CD4-positive, CD25-positive, alpha-beta regulatory T cell (primary cell): ENCODE data around the gene PMFBP1. TPM values are rescaled to one million over a fixed set of nuclear protein-coding genes. Genes with fewer than 3 reads are reported as not detected.

Source experiments
- ATAC-seq, 2 donors: fragments of 150-1000 bp; cut with Tn5 transposase; one replicate each; pipeline ENCODE4 v1.10.0; 2021; ENCODE audit warnings: low read depth in 2 of 2, moderate number of reproducible peaks in 2 of 2, moderate library complexity in 1 of 2
- DNase-seq, 3 donors: peaks; one replicate each; pipeline versions ENCODE4 v3.0.0 to v3.0.0-alpha.2; 2012 to 2022; ENCODE audit warnings: mixed read lengths in 1 of 3
- H3K27ac ChIP-seq: one replicate; pipeline ENCODE4 v1.7.0; 2013; ENCODE audit warnings: mild to moderate bottlenecking, low read length; ENCODE audit not compliant: insufficient read depth, poor library complexity, severe bottlenecking
- H3K27me3 ChIP-seq: one replicate; pipeline ENCODE4 v1.7.0; 2013; ENCODE audit warnings: low read length; ENCODE audit not compliant: control insufficient read depth, insufficient read depth
- H3K36me3 ChIP-seq: one replicate; pipeline ENCODE4 v1.7.0; 2013; ENCODE audit warnings: mild to moderate bottlenecking, low read length, moderate library complexity; ENCODE audit not compliant: control insufficient read depth, insufficient read depth
- H3K4me1 ChIP-seq: 2 replicates; pipeline ENCODE4 v1.7.0; 2013; ENCODE audit warnings: mild to moderate bottlenecking, low read length; ENCODE audit not compliant: insufficient read depth, control insufficient read depth, poor library complexity, severe bottlenecking
- H3K4me3 ChIP-seq: one replicate; pipeline ENCODE4 v1.7.0; 2013; ENCODE audit warnings: low read depth, mild to moderate bottlenecking, low read length, moderate library complexity
- H3K9me3 ChIP-seq, 2 experiments: 1 replicate in 1 of 2; 2 replicates in 1 of 2; pipeline ENCODE4 v1.7.0; 2013; ENCODE audit warnings: low read length in 2 of 2, mild to moderate bottlenecking in 1 of 2, moderate library complexity in 1 of 2; ENCODE audit not compliant: control insufficient read depth in 2 of 2
- H3K27ac Mint-ChIP-seq, 3 donors: one replicate each; pipeline ENCODE4 v1.8.0; 2020 to 2022; ENCODE audit warnings: mild to moderate bottlenecking in 3 of 3, mixed read lengths in 3 of 3, moderate library complexity in 2 of 3
- H3K27me3 Mint-ChIP-seq: one replicate; pipeline ENCODE4 v1.8.0; 2022; ENCODE audit warnings: mild to moderate bottlenecking, mixed read lengths
- H3K36me3 Mint-ChIP-seq: one replicate; pipeline ENCODE4 v1.8.0; 2020; ENCODE audit warnings: mixed read lengths
- H3K4me1 Mint-ChIP-seq, 4 donors: one replicate each; pipeline ENCODE4 v1.8.0; 2020 to 2022; ENCODE audit warnings: mixed read lengths in 4 of 4, mild to moderate bottlenecking in 1 of 4
- H3K4me3 Mint-ChIP-seq, 4 donors: one replicate each; pipeline ENCODE4 v1.8.0; 2020 to 2022; ENCODE audit warnings: mild to moderate bottlenecking in 4 of 4, mixed read lengths in 4 of 4, moderate library complexity in 3 of 4
- H3K9me3 Mint-ChIP-seq, 7 donors: one replicate each; pipeline ENCODE4 v1.8.0; 2020 to 2022; ENCODE audit warnings: mixed read lengths in 7 of 7, mild to moderate bottlenecking in 3 of 7, moderate library complexity in 2 of 7
- polyA plus RNA-seq, 4 donors: library from polyadenylated mRNA; unstranded; fragments of 300-500 nt; fragmentation: Illumina TruSeq; gene quantifications; one replicate each; pipeline ENCODE4 v1.2.3, GENCODE V29; 2021
- total RNA-seq: library from RNA; stranded (reverse); gene quantifications from one replicate; pipeline ENCODE4 v1.2.3, GENCODE V29; 2022

The PMFBP1 gene
- total and polyA plus RNA-seq, 5 donors from 2014 or later, result 2.0 TPM; not detected in 4

DNA sequence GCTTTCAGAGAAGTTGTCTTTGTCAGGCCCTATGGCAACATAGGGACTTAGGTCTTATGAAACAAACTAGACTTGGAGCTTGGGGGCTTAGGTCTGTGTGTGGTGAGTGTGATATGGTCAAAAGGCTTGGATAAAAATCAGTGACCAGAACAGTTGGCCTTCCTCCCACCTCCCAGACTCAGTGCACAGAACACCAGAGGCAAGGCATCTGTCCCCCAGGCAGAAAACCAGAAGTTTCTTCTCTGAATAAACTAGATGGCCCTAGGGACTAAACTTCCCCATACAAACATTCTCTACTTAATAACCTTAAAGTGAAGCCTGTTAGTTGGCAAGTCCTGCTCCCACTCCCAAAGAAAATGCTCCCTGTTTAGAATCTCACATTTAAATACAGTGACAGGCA lies 39.2 kb upstream of the PMFBP1 start:
- Histone ChIP-seq H3K27me3 (no peaks in the 10 kb centered on the region), H3K9me3 (peaks cover 0 to 4% of the 10 kb centered on the region in 2 experiments), H3K4me1 (no peaks in the 10 kb centered on the region), H3K27ac (no peak overlapping the region), H3K36me3 (no peaks in the 10 kb centered on the region), H3K4me3 (no peak overlapping the region)
- Mint-ChIP-seq H3K27ac (no peak overlapping the region), H3K36me3 (no peaks in the 10 kb centered on the region), H3K27me3 (peaks cover 20% of the 10 kb centered on the region), H3K9me3 (peaks cover 0 to 17% (median 2%) of the 10 kb centered on the region in 7 donors), H3K4me1 (no peaks in the 10 kb centered on the region), H3K4me3 (no peak overlapping the region)
- DNase-seq, result no peak
- ATAC-seq, result no peak

DNA sequence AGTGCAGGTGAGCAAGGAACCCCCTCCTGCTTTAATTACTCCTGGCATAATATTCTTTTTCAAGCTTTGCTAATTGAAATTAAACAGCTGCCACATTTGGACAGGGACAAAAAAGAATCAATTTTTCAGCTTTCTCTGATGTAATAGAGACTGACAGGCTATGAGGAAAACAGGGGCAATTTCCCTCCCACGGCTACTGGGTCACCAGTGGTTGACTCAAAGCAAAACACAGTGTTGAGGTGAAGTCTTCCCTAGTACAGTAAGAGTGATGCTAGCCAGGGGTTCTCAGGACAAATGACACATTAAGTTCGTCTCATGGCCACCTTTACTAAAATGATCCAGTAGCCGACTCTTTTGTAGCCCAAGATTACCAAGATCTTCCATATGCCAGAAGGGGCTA lies 38.6 kb upstream of the PMFBP1 start:
- Histone ChIP-seq H3K4me1 (no peaks in the 10 kb centered on the region), H3K27ac (no peak overlapping the region), H3K9me3 (peaks cover 0 to 4% of the 10 kb centered on the region in 2 experiments), H3K36me3 (no peaks in the 10 kb centered on the region), H3K27me3 (no peaks in the 10 kb centered on the region), H3K4me3 (no peak overlapping the region)
- Mint-ChIP-seq H3K27ac (no peak overlapping the region), H3K4me1 (no peaks in the 10 kb centered on the region), H3K9me3 (peaks cover 0 to 15% (median 1%) of the 10 kb centered on the region in 7 donors), H3K36me3 (no peaks in the 10 kb centered on the region), H3K27me3 (peaks cover 20% of the 10 kb centered on the region), H3K4me3 (no peak overlapping the region)
- no peak for DNase-seq
- ATAC-seq, result no peak

DNA sequence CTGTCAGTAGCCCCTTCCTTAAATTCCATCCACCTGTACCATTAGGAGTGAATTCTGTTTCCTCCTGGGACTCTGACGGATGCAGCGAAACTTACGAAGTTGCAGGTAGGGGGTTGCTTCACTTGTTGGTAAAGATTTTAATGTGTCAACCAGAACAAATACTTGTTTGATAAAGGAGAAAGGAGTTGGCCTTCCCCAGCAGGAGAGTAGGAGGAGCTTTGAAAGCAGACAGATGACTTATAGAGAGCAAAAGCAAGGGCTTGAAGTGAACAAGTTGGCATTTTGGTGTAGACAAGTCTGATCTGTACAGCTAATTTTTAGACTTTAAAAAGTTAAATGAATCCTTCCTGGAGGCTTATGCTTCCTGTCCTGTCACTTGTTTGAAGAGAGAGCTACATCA lies 38.1 kb upstream of the PMFBP1 start:
- no peak overlapping the region for H3K27ac ChIP-seq
- no peaks in the 10 kb centered on the region for H3K4me1 Mint-ChIP-seq
- H3K36me3 ChIP-seq, result no peaks in the 10 kb centered on the region
- no peaks in the 10 kb centered on the region for H3K36me3 Mint-ChIP-seq
- DNase-seq, result no peak
- peaks cover 0 to 1% of the 10 kb centered on the region in 2 experiments for H3K9me3 ChIP-seq
- H3K27me3 ChIP-seq, result no peaks in the 10 kb centered on the region
- no peak for ATAC-seq
- H3K4me3 Mint-ChIP-seq, result no peak overlapping the region
- no peak overlapping the region for H3K4me3 ChIP-seq
- peaks cover 20% of the 10 kb centered on the region for H3K27me3 Mint-ChIP-seq
- peaks cover 0 to 10% (median 1%) of the 10 kb centered on the region in 7 donors for H3K9me3 Mint-ChIP-seq
- no peaks in the 10 kb centered on the region for H3K4me1 ChIP-seq
- H3K27ac Mint-ChIP-seq, result no peak overlapping the region

DNA sequence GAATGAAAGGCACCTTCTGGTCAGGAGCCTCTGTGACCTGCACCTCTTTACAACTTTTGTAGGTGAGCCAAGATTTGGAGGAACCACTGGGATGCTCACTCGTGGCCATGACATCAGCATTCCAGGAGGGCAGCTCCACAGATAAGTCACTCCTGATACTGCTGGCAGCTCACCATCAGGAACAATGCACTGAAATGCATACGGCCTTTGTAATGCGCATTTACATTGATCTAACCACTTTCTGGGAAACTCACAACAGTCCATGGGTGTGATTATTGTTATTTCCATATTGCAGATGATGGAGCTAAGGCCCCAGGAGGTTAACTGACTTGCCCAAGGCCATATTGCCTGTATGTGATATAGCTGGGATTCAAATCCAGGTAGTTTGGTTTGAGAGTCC lies 34.3 kb upstream of the PMFBP1 start:
- peaks cover 0 to 2% (median 0%) of the 10 kb centered on the region in 7 donors for H3K9me3 Mint-ChIP-seq
- Histone ChIP-seq H3K27me3 (no peaks in the 10 kb centered on the region), H3K4me1 (no peaks in the 10 kb centered on the region), H3K9me3 (no peaks in the 10 kb centered on the region), H3K4me3 (no peak overlapping the region), H3K36me3 (no peaks in the 10 kb centered on the region), H3K27ac (no peak overlapping the region)
- H3K27ac Mint-ChIP-seq, result no peak overlapping the region
- H3K4me1 Mint-ChIP-seq, result peaks cover 0 to 10% (median 7%) of the 10 kb centered on the region in 4 donors
- DNase-seq (no peak), ATAC-seq (no peak)
- H3K27me3 Mint-ChIP-seq, result peaks cover 11% of the 10 kb centered on the region
- H3K36me3 Mint-ChIP-seq, result no peaks in the 10 kb centered on the region
- H3K4me3 Mint-ChIP-seq, result no peak overlapping the region

DNA sequence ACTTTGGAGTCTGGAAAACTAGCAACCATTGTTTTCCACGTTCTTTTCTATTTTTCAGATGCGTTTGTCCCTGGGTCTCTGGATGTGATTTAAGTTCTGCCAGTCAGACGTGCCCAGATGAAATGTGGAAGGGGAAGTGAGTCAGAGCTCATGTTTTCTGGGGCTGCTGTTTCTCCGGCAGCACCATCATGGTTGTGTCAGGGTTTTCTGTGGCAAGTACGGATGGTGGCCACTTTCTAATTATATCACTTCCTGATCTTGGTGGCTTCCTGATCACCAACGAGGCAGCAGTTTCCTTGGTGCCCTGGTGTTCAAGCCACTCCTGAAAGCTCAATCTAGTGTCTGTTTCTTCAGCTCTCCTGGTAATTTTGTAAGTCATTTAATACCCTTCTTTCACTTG lies 31.4 kb upstream of the PMFBP1 start:
- Mint-ChIP-seq H3K36me3 (no peaks in the 10 kb centered on the region), H3K4me3 (no peak overlapping the region), H3K4me1 (peaks cover 0 to 10% (median 7%) of the 10 kb centered on the region in 4 donors), H3K27ac (no peak overlapping the region), H3K9me3 (peaks cover 0 to 1% (median 0%) of the 10 kb centered on the region in 7 donors), H3K27me3 (peaks cover 13% of the 10 kb centered on the region)
- Histone ChIP-seq H3K27ac (no peak overlapping the region), H3K4me3 (no peak overlapping the region), H3K9me3 (no peaks in the 10 kb centered on the region), H3K36me3 (no peaks in the 10 kb centered on the region), H3K27me3 (no peaks in the 10 kb centered on the region), H3K4me1 (no peaks in the 10 kb centered on the region)
- DNase-seq (peak in 1 of 3 donors; percentile 66), ATAC-seq (peak in 1 of 2 donors; percentile 35)

DNA sequence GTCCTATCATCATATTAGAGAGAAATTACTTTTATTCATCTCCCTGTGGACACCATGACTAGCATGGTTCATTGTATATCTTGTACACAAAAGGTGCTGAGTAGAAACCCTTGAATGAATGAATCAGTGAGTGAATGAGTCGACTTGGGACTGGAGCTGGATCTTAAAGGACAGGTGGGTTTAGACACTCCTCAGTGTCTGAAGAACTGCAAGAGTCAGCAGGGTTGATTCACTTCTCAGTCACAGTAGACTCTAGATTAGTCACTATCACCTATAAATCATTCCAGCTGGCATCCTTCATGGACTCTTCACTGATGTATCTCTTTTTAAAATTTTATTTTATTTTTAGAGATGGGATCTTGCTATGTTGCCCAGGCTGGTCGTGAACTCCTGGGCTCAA lies 30.1 kb upstream of the PMFBP1 start:
- no peak for DNase-seq
- Mint-ChIP-seq H3K36me3 (no peaks in the 10 kb centered on the region), H3K9me3 (peaks cover 0 to 1% (median 0%) of the 10 kb centered on the region in 7 donors), H3K27me3 (peaks cover 7% of the 10 kb centered on the region), H3K27ac (no peak overlapping the region), H3K4me1 (peaks cover 0 to 10% (median 7%) of the 10 kb centered on the region in 4 donors), H3K4me3 (no peak overlapping the region)
- no peak for ATAC-seq
- Histone ChIP-seq H3K27me3 (no peaks in the 10 kb centered on the region), H3K4me3 (no peak overlapping the region), H3K36me3 (no peaks in the 10 kb centered on the region), H3K9me3 (no peaks in the 10 kb centered on the region), H3K27ac (no peak overlapping the region), H3K4me1 (no peaks in the 10 kb centered on the region)

DNA sequence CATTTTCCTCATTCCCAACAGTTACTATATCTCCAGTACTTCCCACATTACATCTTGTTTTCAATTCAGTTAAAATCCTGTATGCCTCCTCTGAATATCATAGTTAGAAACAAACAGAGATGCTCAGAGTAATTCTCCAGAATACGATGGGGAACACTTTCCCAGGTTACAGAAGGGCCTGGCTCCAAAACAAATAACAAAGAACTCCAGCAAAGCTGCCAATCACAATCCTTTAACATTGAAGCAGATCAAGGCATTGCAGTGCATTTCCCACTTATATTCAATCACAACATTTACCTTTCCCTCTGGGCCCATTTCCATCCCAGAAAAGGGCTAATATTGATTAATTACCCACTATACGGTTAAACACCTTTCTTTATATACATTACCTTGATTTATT lies 29.4 kb upstream of the PMFBP1 start:
- peaks cover 6% of the 10 kb centered on the region for H3K27me3 Mint-ChIP-seq
- H3K27ac Mint-ChIP-seq, result no peak overlapping the region
- no peak overlapping the region for H3K27ac ChIP-seq
- H3K36me3 Mint-ChIP-seq, result no peaks in the 10 kb centered on the region
- no peaks in the 10 kb centered on the region for H3K4me1 ChIP-seq
- H3K9me3 Mint-ChIP-seq, result peaks cover 0 to 1% (median 0%) of the 10 kb centered on the region in 7 donors
- ATAC-seq (no peak), DNase-seq (no peak)
- peaks cover 0 to 10% (median 7%) of the 10 kb centered on the region in 4 donors for H3K4me1 Mint-ChIP-seq
- no peak overlapping the region for H3K4me3 Mint-ChIP-seq
- no peaks in the 10 kb centered on the region for H3K36me3 ChIP-seq
- H3K9me3 ChIP-seq, result no peaks in the 10 kb centered on the region
- H3K4me3 ChIP-seq, result no peak overlapping the region
- H3K27me3 ChIP-seq, result no peaks in the 10 kb centered on the region

DNA sequence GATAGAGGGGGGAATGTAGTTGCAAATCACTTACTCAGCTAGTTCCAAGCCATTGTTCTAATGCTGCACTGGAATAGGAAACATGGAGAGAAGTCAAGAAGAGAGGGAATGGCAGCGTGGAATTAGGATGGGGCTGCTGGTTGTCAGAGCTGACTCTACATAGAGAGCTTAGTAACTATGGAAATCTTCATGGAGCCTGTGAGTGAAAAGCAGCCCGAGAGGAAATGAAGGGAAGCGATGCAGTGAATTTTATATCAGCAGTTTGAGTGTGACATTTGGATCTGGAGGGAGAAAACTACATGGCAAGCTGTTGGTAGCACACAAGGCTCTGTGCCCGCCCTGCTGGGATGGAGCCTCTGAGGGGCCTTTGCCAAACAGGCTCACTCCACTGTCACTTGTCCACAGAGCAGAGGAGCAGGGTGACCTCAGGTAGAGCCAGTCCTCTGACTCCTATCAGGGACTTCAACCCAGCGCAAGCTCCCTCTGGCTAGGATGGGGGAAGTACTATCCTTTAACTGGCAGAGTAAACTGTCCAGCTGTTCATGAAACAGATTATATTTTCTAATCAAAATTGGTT lies 27.9 kb upstream of the PMFBP1 start:
- Histone ChIP-seq H3K36me3 (no peaks in the 10 kb centered on the region), H3K4me1 (no peaks in the 10 kb centered on the region), H3K9me3 (no peaks in the 10 kb centered on the region), H3K4me3 (no peak overlapping the region), H3K27ac (no peak overlapping the region), H3K27me3 (no peaks in the 10 kb centered on the region)
- Mint-ChIP-seq H3K27me3 (peaks cover 6% of the 10 kb centered on the region), H3K36me3 (no peaks in the 10 kb centered on the region), H3K27ac (no peak overlapping the region), H3K4me3 (no peak overlapping the region), H3K4me1 (peaks cover 0 to 10% (median 7%) of the 10 kb centered on the region in 4 donors), H3K9me3 (peaks cover 0 to 1% (median 0%) of the 10 kb centered on the region in 7 donors)
- DNase-seq (no peak), ATAC-seq (no peak)
